HepG2 (cell line): ENCODE measurements around the gene MFAP5. TPM values are rescaled to one million over a fixed set of nuclear protein-coding genes. Genes with fewer than 3 reads are reported as not detected.

Source experiments
- ATAC-seq: fragments of 200-7000 bp; cut with Tn5 transposase; 3 replicates; pipeline ENCODE4 v1.9.1; 2020; ENCODE audit warnings: mild to moderate bottlenecking, moderate library complexity
- BruUV-seq: library from RNA; stranded (reverse); fragments of 400-500 nt; replicated peaks from 2 replicates; lab custom pipeline; 2021; lab: Mats Ljungman, UMichigan
- CTCF ChIA-PET: fragments of 300-600 bp; formaldehyde crosslinking; extraction: SDS; loops from one replicate; lab custom pipeline; 2021; ENCODE audit warnings: low total read pairs, inconsistent platforms, low intra/inter-chr PET ratio; lab: Yijun Ruan, JAX
- POLR2A ChIA-PET: fragments of 350-600 bp; sonication (Branson Sonifier 250); formaldehyde crosslinking; loops from one replicate; lab custom pipeline; 2020; ENCODE audit warnings: antibody characterized with exemption, inconsistent platforms; lab: Yijun Ruan, JAX
- DNase-seq: peaks from one replicate; pipeline ENCODE4 v3.0.0-alpha.2; 2015; ENCODE audit warnings: low spot score
- FAIRE-seq: peaks from 3 replicates; lab custom pipeline; 2011; peaks lifted over from hg19 to GRCh38; lab: Jason Lieb, UNC
- H2AFZ ChIP-seq: one replicate; pipeline ENCODE4 v1.6.1; 2011; ENCODE audit warnings: low read length, inconsistent platforms
- H3K27ac ChIP-seq: fragments of 300-600 bp; 3 replicates; pipeline ENCODE4 v1.8.0; 2011; ENCODE audit warnings: mixed run types, mild to moderate bottlenecking, mixed read lengths, low read length, inconsistent platforms; ENCODE audit not compliant: insufficient read depth; ENCODE audit errors: extremely low read length
- H3K27me3 ChIP-seq, 2 experiments: fragments of 200-600 bp in 1 of 2; 2 replicates in 1 of 2; 3 replicates in 1 of 2; pipeline versions ENCODE4 v1.6.0 to v1.8.0; 2011; ENCODE audit warnings: low read length in 2 of 2, mild to moderate bottlenecking in 2 of 2, moderate library complexity in 2 of 2, inconsistent platforms in 1 of 2; ENCODE audit not compliant: insufficient read depth in 2 of 2, control insufficient read depth in 1 of 2
- H3K36me3 ChIP-seq, 2 experiments: fragments of 200-600 bp in 1 of 2; replicated peaks in 1 of 2; 2 replicates in 1 of 2; 3 replicates in 1 of 2; pipeline versions ENCODE4 v1.5.1 to v1.8.0; 2011; ENCODE audit warnings: low read length in 2 of 2, inconsistent platforms in 1 of 2; ENCODE audit not compliant: insufficient read depth in 2 of 2, control insufficient read depth in 1 of 2
- H3K4me1 ChIP-seq: 2 replicates; pipeline ENCODE4 v1.5.1; 2012; ENCODE audit warnings: low read length, inconsistent platforms; ENCODE audit not compliant: insufficient read depth
- H3K4me2 ChIP-seq: 2 replicates; pipeline ENCODE4 v1.6.0; 2011; ENCODE audit warnings: low read depth, low read length, inconsistent platforms
- H3K4me3 ChIP-seq, 3 experiments: fragments of 200-600 bp in 1 of 3; sonication (generic), shearing (Covaris generic) in 1 of 3; replicated peaks in 1 of 3; 2 replicates each; pipeline ENCODE4 v1.5.1; 2011 to 2016; ENCODE audit warnings: low read length in 3 of 3, inconsistent platforms in 2 of 3, low read depth in 2 of 3, mild to moderate bottlenecking in 2 of 3, control low read depth in 1 of 3, mixed read lengths in 1 of 3; ENCODE audit not compliant: insufficient read depth in 1 of 3
- H3K79me2 ChIP-seq: one replicate; pipeline ENCODE4 v1.6.1; 2011; ENCODE audit warnings: low read length, inconsistent platforms; ENCODE audit not compliant: insufficient read depth
- H3K9ac ChIP-seq: 2 replicates; pipeline ENCODE4 v1.6.0; 2011; ENCODE audit warnings: mild to moderate bottlenecking, low read depth, low read length, inconsistent platforms; ENCODE audit not compliant: insufficient read depth
- H3K9me3 ChIP-seq: 2 replicates; pipeline ENCODE4 v1.5.1; 2012; ENCODE audit warnings: mild to moderate bottlenecking, low read length
- H4K20me1 ChIP-seq: 2 replicates; pipeline ENCODE4 v1.6.0; 2011; ENCODE audit warnings: inconsistent platforms, mild to moderate bottlenecking, low read length, moderate library complexity; ENCODE audit not compliant: insufficient read depth
- CCAR2 ChIP-seq: fragments of 200-400 bp; formaldehyde crosslinking; optimal IDR thresholded peaks from 2 replicates; pipeline ENCODE3; 2018; ENCODE audit warnings: low read depth, mild to moderate bottlenecking, low read length, moderate library complexity
- CREM ChIP-seq, 2 experiments: sonication (generic) in 1 of 2; formaldehyde crosslinking in 1 of 2; IDR thresholded peaks; 2 replicates each; pipeline versions ENCODE4 v1.4.0 to v1.6.1; 2016 to 2020; ENCODE audit warnings: antibody characterized with exemption in 1 of 2, mild to moderate bottlenecking in 1 of 2, missing genetic modification reagents in 1 of 2
- JUND ChIP-seq: sonication (generic); formaldehyde crosslinking; IDR thresholded peaks from 2 replicates; pipeline ENCODE4 v1.8.0; 2022; ENCODE audit warnings: mild to moderate bottlenecking, missing genetic modification reagents
- MAZ ChIP-seq, 2 experiments: sonication (generic) in 1 of 2; formaldehyde crosslinking in 1 of 2; IDR thresholded peaks; 2 replicates each; pipeline versions ENCODE4 v1.5.0 to v1.6.1; 2012 to 2020; ENCODE audit warnings: low read depth in 2 of 2, mild to moderate bottlenecking in 2 of 2, borderline replicate concordance in 1 of 2, improper control_type of control experiment in 1 of 2, low read length in 1 of 2, missing genetic modification reagents in 1 of 2, moderate library complexity in 1 of 2
- MEIS2 ChIP-seq: sonication (generic); formaldehyde crosslinking; IDR thresholded peaks from 2 replicates; pipeline ENCODE4 v1.9.0; 2021; ENCODE audit warnings: mild to moderate bottlenecking, missing genetic modification reagents
- NR3C1 ChIP-seq: sonication (generic); formaldehyde crosslinking; IDR thresholded peaks from 2 replicates; pipeline ENCODE4 v1.4.0; 2020; ENCODE audit warnings: missing genetic modification reagents
- PHF20 ChIP-seq: sonication (generic); formaldehyde crosslinking; IDR thresholded peaks from 2 replicates; pipeline ENCODE4 v1.5.0; 2020; ENCODE audit warnings: mild to moderate bottlenecking, missing genetic modification reagents
- POLR2G ChIP-seq: fragments of 200-400 bp; formaldehyde crosslinking; IDR thresholded peaks from 2 replicates; pipeline ENCODE4 v1.6.1; 2018; ENCODE audit warnings: mild to moderate bottlenecking, low read depth, low read length, moderate library complexity
- REXO4 ChIP-seq: sonication (generic); formaldehyde crosslinking; IDR thresholded peaks from 2 replicates; pipeline ENCODE4 v1.8.0; 2022; ENCODE audit warnings: missing genetic modification reagents, mild to moderate bottlenecking, borderline replicate concordance
- RFXANK ChIP-seq: IDR thresholded peaks from 2 replicates; pipeline ENCODE4 v1.6.1; 2016
- ZFP41 ChIP-seq: sonication (generic); formaldehyde crosslinking; IDR thresholded peaks from 2 replicates; pipeline ENCODE4 v1.4.0; 2020; ENCODE audit warnings: mild to moderate bottlenecking, missing genetic modification reagents, borderline replicate concordance
- ZNF263 ChIP-seq: sonication (generic); formaldehyde crosslinking; IDR thresholded peaks from 2 replicates; pipeline ENCODE4 v1.4.0; 2020; ENCODE audit warnings: missing genetic modification reagents
- ZNF652 ChIP-seq: IDR thresholded peaks from 2 replicates; pipeline ENCODE4 v1.6.1; 2016; ENCODE audit warnings: low read depth, borderline replicate concordance
- ZNF75D ChIP-seq: sonication (generic); formaldehyde crosslinking; IDR thresholded peaks from 2 replicates; pipeline ENCODE4 v1.8.1; 2023; ENCODE audit warnings: missing genetic modification reagents, mild to moderate bottlenecking, borderline replicate concordance
- ZNF788 ChIP-seq: sonication (generic); formaldehyde crosslinking; IDR thresholded peaks from 2 replicates; pipeline ENCODE4 v1.5.0; 2020; ENCODE audit warnings: mild to moderate bottlenecking, missing genetic modification reagents, borderline replicate concordance
- WGBS: methylation state at CpG from one replicate; pipeline ENCODE4 v1.1.6; 2017; ENCODE audit warnings: low lambda C conversion rate; 5-methylcytosine and 5-hydroxymethylcytosine counted together
- in situ Hi-C: cut with HindIII; loops from 2 replicates; pipeline ENCODE4 v1.10.0; 2017; ENCODE audit warnings: low pct_unique_long_range_greater_than_20kb; ENCODE audit not compliant: extremely low pct_ligation_motif_present
- intact Hi-C: fragments of 100-400 bp; cut with micrococcal nuclease; formaldehyde crosslinking; loops from one replicate; pipeline ENCODE4 v1.10.0; 2022; ENCODE audit not compliant: unreplicated experiment
- polyA plus RNA-seq, 8 experiments: library from polyadenylated mRNA; depleted of rRNA in 3 of 8; stranded (reverse) in 7 of 8; unstranded in 1 of 8; fragments of >200 nt; fragmentation: Illumina TruSeq in 4 of 8; extraction: Trizol in 4 of 8; gene quantifications; 2 replicates each; pipeline versions ENCODE4 v1.2.1 to v1.2.3, GENCODE V29; 2011 to 2016; ENCODE audit warnings: low read depth in 4 of 8, missing spikeins in 1 of 8, mixed read lengths in 1 of 8; ENCODE audit not compliant: insufficient read depth in 1 of 8
- total RNA-seq, 5 experiments: library from RNA; depleted of rRNA; stranded (reverse); fragments of >200 nt; fragmentation: Illumina TruSeq; extraction: Trizol; gene quantifications; 2 replicates each; pipeline ENCODE4 v1.2.3, GENCODE V29; 2016; ENCODE audit warnings: low read depth in 1 of 5
- TF ChIP-seq, protein P1 (sequence below): sonication (generic); formaldehyde crosslinking; IDR thresholded peaks from 2 replicates; pipeline ENCODE4 v1.9.0; 2022; ENCODE audit warnings: missing genetic modification reagents, mild to moderate bottlenecking, borderline replicate concordance
- TF ChIP-seq, protein P2 (sequence below): sonication (generic); formaldehyde crosslinking; IDR thresholded peaks from 2 replicates; pipeline ENCODE4 v1.5.0; 2020; ENCODE audit warnings: missing genetic modification reagents, mild to moderate bottlenecking, borderline replicate concordance
- TF ChIP-seq, protein P3 (sequence below): IDR thresholded peaks from 2 replicates; pipeline ENCODE4 v1.6.1; 2016; ENCODE audit warnings: low read depth, control low read depth

MFAP5 gene
- total and polyA plus RNA-seq, 2 of the 13 experiments (the other 11 are each of a cell fraction or from before 2014, with no cell fraction given) = 0.07 TPM; not detected in 1

DNA sequence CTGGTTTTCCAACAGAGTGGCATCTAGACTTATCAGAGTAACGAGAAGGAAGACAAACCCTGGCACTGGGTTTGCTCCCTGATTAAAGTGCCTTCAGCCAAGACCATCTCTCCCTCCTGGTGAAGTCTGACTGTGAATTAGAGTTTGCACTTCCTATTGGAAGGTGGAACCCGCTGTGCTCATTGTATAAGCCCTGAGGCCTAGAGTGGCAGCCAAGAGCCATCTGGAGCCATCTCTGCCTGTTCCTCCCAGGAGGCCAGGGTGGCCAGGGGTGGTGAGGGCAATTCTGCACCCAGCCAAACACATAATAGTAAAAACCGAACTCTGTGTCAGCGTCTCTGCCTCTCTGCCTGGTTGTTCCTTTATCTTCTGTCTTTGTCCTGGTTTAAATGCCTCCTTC lies 25.0 kb downstream of the MFAP5 start:
- BruUV-seq = no TSS peak
- H3K4me3 ChIP-seq = no peak overlapping the region
- H3K4me1 ChIP-seq = no peaks in the 10 kb centered on the region
- no peak overlapping the region for H3K9ac ChIP-seq
- H3K36me3 ChIP-seq = no peaks in the 10 kb centered on the region; a peak in 1 of 5 replicates
- no peak overlapping the region for H3K4me2 ChIP-seq
- H3K79me2 ChIP-seq = no peaks in the 10 kb centered on the region
- no peaks in the 10 kb centered on the region for H4K20me1 ChIP-seq
- no peak for DNase-seq
- TF ChIP-seq ZFP41 (CRISPR knock-in tag) = no peak
- TF ChIP-seq NR3C1 (CRISPR knock-in tag) = no peak
- TF ChIP-seq PHF20 (CRISPR knock-in tag) = no peak
- TF ChIP-seq, protein P1, sequence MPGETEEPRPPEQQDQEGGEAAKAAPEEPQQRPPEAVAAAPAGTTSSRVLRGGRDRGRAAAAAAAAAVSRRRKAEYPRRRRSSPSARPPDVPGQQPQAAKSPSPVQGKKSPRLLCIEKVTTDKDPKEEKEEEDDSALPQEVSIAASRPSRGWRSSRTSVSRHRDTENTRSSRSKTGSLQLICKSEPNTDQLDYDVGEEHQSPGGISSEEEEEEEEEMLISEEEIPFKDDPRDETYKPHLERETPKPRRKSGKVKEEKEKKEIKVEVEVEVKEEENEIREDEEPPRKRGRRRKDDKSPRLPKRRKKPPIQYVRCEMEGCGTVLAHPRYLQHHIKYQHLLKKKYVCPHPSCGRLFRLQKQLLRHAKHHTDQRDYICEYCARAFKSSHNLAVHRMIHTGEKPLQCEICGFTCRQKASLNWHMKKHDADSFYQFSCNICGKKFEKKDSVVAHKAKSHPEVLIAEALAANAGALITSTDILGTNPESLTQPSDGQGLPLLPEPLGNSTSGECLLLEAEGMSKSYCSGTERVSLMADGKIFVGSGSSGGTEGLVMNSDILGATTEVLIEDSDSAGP (CRISPR knock-in tag) = no peak
- no peak for TF ChIP-seq CCAR2
- TF ChIP-seq JUND (CRISPR knock-in tag) = no peak
- TF ChIP-seq, protein P2, sequence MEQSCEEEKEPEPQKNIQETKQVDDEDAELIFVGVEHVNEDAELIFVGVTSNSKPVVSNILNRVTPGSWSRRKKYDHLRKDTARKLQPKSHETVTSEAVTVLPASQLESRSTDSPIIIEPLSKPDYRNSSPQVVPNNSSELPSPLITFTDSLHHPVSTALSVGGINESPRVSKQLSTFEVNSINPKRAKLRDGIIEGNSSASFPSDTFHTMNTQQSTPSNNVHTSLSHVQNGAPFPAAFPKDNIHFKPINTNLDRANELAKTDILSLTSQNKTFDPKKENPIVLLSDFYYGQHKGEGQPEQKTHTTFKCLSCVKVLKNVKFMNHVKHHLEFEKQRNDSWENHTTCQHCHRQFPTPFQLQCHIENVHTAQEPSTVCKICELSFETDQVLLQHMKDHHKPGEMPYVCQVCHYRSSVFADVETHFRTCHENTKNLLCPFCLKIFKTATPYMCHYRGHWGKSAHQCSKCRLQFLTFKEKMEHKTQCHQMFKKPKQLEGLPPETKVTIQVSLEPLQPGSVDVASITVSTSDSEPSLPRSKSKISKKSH (CRISPR knock-in tag) = no peak
- no peak for TF ChIP-seq POLR2G
- TF ChIP-seq ZNF788 (CRISPR knock-in tag) = no peak
- TF ChIP-seq ZNF263 = no peak
- no peak for TF ChIP-seq MAZ (IDR thresholded peaks at IDR 0.05; ENCODE audit: borderline replicate concordance, low read depth, low read length)
- TF ChIP-seq MAZ (CRISPR knock-in tag; IDR thresholded peaks at IDR 0.05; ENCODE audit: low read depth) = no peak
- TF ChIP-seq CREM (IDR thresholded peaks at IDR 0.05) = no peak
- no peak for TF ChIP-seq CREM (CRISPR knock-in tag; IDR thresholded peaks at IDR 0.05)
- TF ChIP-seq, protein P3, sequence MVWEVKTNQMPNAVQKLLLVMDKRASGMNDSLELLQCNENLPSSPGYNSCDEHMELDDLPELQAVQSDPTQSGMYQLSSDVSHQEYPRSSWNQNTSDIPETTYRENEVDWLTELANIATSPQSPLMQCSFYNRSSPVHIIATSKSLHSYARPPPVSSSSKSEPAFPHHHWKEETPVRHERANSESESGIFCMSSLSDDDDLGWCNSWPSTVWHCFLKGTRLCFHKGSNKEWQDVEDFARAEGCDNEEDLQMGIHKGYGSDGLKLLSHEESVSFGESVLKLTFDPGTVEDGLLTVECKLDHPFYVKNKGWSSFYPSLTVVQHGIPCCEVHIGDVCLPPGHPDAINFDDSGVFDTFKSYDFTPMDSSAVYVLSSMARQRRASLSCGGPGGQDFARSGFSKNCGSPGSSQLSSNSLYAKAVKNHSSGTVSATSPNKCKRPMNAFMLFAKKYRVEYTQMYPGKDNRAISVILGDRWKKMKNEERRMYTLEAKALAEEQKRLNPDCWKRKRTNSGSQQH (CRISPR knock-in tag) = no peak
- no peak for TF ChIP-seq ZNF75D
- TF ChIP-seq ZNF652 (CRISPR knock-in tag) = no peak
- TF ChIP-seq REXO4 (CRISPR knock-in tag) = no peak
- no peak for TF ChIP-seq RFXANK (CRISPR knock-in tag)
- TF ChIP-seq MEIS2 (CRISPR knock-in tag) = no peak
- ATAC-seq = no peak
- in situ Hi-C loops (no loop called here), intact Hi-C loops (no loop called here)
- H3K27me3 ChIP-seq = peaks cover 5 to 26% of the 10 kb centered on the region in 2 experiments; a peak in 4 of 5 replicates
- 42% methylated on average over 2 of the region's 4 CpGs for WGBS
- ChIA-PET POLR2A (no interaction called here), CTCF (no interaction called here)
- H3K27ac ChIP-seq = no peak overlapping the region
- H2AFZ ChIP-seq = no peak overlapping the region
- H3K9me3 ChIP-seq = no peaks in the 10 kb centered on the region
- no peak for FAIRE-seq
